Breast epithelium (tissue), 4 donors: ENCODE measurements around the gene ADGRL3. TPM values are rescaled to one million over a fixed set of nuclear protein-coding genes. Genes with fewer than 3 reads are reported as not detected.

Source experiments
- DNase-seq, 2 donors: peaks; one replicate each; pipeline ENCODE4 v3.0.0-alpha.2; 2019; ENCODE audit warnings: low spot score in 2 of 2
- H3K27ac ChIP-seq, 2 donors: fragments of 200-600 bp; sonication (generic) in 1 of 2; one replicate each; pipeline ENCODE4 v1.5.1; 2016 to 2019; ENCODE audit warnings: mild to moderate bottlenecking in 1 of 2
- H3K27me3 ChIP-seq, 2 donors: fragments of 200-600 bp; sonication (generic) in 1 of 2; one replicate each; pipeline versions ENCODE4 v1.5.1 to v1.6.0; 2017 to 2019; ENCODE audit warnings: control low read depth in 1 of 2, mild to moderate bottlenecking in 1 of 2
- H3K36me3 ChIP-seq: fragments of 200-600 bp; one replicate; pipeline ENCODE4 v1.5.1; 2019
- H3K4me1 ChIP-seq, 2 donors: fragments of 200-600 bp; sonication (generic); one replicate each; pipeline ENCODE4 v1.5.1; 2016 to 2019; ENCODE audit warnings: control low read depth in 1 of 2
- H3K4me3 ChIP-seq, 3 donors: fragments of 200-600 bp; sonication (generic); 1 replicate in 2 of 3; 2 replicates in 1 of 3; pipeline ENCODE4 v1.5.1; 2016 to 2019; ENCODE audit warnings: mild to moderate bottlenecking in 3 of 3, moderate library complexity in 2 of 3
- H3K9me3 ChIP-seq, 2 donors: fragments of 200-600 bp; sonication (generic) in 1 of 2; one replicate each; pipeline ENCODE4 v1.5.1; 2016 to 2019; ENCODE audit warnings: control low read depth in 1 of 2
- CTCF ChIP-seq, 3 donors: fragments of 450-650 bp; IDR thresholded peaks; one replicate each; pipeline ENCODE4 v1.5.1; 2016 to 2017; ENCODE audit warnings: antibody characterized with exemption in 3 of 3, mild to moderate bottlenecking in 3 of 3, moderate library complexity in 3 of 3
- POLR2A ChIP-seq: fragments of 450-650 bp; IDR thresholded peaks from one replicate; pipeline ENCODE4 v1.6.1; 2016; ENCODE audit warnings: antibody characterized with exemption, mild to moderate bottlenecking, moderate library complexity
- POLR2AphosphoS5 ChIP-seq, 3 donors: sonication (generic); formaldehyde crosslinking; IDR thresholded peaks; one replicate each; pipeline ENCODE4 v1.6.1; 2017; ENCODE audit warnings: antibody characterized with exemption in 3 of 3
- intact Hi-C: fragments of 100-400 bp; cut with DNase I; formaldehyde crosslinking; loops from one replicate; pipeline ENCODE4 v1.15.1; 2023; ENCODE audit warnings: low total_unique reads
- total RNA-seq, 3 donors: library from RNA; depleted of rRNA; stranded (reverse); fragments of >200 nt; gene quantifications; one replicate each; pipeline ENCODE4 v1.1.0, GENCODE V29; 2016

ADGRL3 gene
- total RNA-seq, 3 donors from 2014 or later: 4.2 to 8.2 (median 6.6) TPM

GRCh38 chr4:61405307-61405706 is 205.2 kb downstream of the ADGRL3 start:
- no peak for TF ChIP-seq POLR2A
- TF ChIP-seq CTCF (IDR thresholded peaks at IDR 0.05): no peak
- TF ChIP-seq POLR2AphosphoS5 (IDR thresholded peaks at IDR 0.05): no peak
- DNase-seq: no peak
- intact Hi-C loops: no loop called here
- no peaks in the 10 kb centered on the region for H3K27me3 ChIP-seq
- H3K4me3 ChIP-seq: no peak overlapping the region
- H3K9me3 ChIP-seq: no peaks in the 10 kb centered on the region
- no peak overlapping the region for H3K27ac ChIP-seq
- H3K4me1 ChIP-seq: no peaks in the 10 kb centered on the region
- no peaks in the 10 kb centered on the region for H3K36me3 ChIP-seq

- TF ChIP-seq POLR2A (no peak), CTCF (IDR thresholded peaks at IDR 0.05) (no peak), POLR2AphosphoS5 (IDR thresholded peaks at IDR 0.05) (no peak)
- intact Hi-C loops: no loop called here
- H3K36me3 ChIP-seq: no peaks in the 10 kb centered on the region
- H3K27ac ChIP-seq: no peak overlapping the region
- no peak overlapping the region for H3K4me3 ChIP-seq
- DNase-seq: no peak
- H3K27me3 ChIP-seq: no peaks in the 10 kb centered on the region
- no peaks in the 10 kb centered on the region for H3K9me3 ChIP-seq
- no peaks in the 10 kb centered on the region for H3K4me1 ChIP-seq
These were observed 206.6 kb downstream of the ADGRL3 start for GRCh38 chr4:61406677-61407076.

- intact Hi-C loops: no loop called here
- Histone ChIP-seq H3K9me3 (no peaks in the 10 kb centered on the region), H3K27ac (no peak overlapping the region), H3K4me1 (no peaks in the 10 kb centered on the region), H3K36me3 (no peaks in the 10 kb centered on the region), H3K27me3 (no peaks in the 10 kb centered on the region), H3K4me3 (no peak overlapping the region)
- no peak for TF ChIP-seq CTCF (IDR thresholded peaks at IDR 0.05)
- TF ChIP-seq POLR2AphosphoS5 (IDR thresholded peaks at IDR 0.05): no peak
- TF ChIP-seq POLR2A: no peak
- no peak for DNase-seq
These were observed 207.8 kb downstream of the ADGRL3 start for GRCh38 chr4:61407642-61408618.

- intact Hi-C loops: no loop called here
- Histone ChIP-seq H3K9me3 (no peaks in the 10 kb centered on the region), H3K27ac (no peak overlapping the region), H3K27me3 (no peaks in the 10 kb centered on the region), H3K36me3 (no peaks in the 10 kb centered on the region), H3K4me3 (no peak overlapping the region), H3K4me1 (no peaks in the 10 kb centered on the region)
- DNase-seq: no peak
- TF ChIP-seq POLR2A (no peak), POLR2AphosphoS5 (IDR thresholded peaks at IDR 0.05) (no peak), CTCF (IDR thresholded peaks at IDR 0.05) (no peak)
These were observed 208.7 kb downstream of the ADGRL3 start for GRCh38 chr4:61408861-61409260.

- TF ChIP-seq CTCF (IDR thresholded peaks at IDR 0.05): no peak
- no peak for TF ChIP-seq POLR2AphosphoS5 (IDR thresholded peaks at IDR 0.05)
- TF ChIP-seq POLR2A: no peak
- no peaks in the 10 kb centered on the region for H3K4me1 ChIP-seq
- intact Hi-C loops: no loop called here
These were observed 211.1 kb downstream of the ADGRL3 start for GRCh38 chr4:61411241-61411640.

More at GRCh38 chr4:61411241-61411640, 211.1 kb downstream of the ADGRL3 start:
- Histone ChIP-seq H3K4me3 (no peak overlapping the region), H3K27ac (no peak overlapping the region), H3K9me3 (no peaks in the 10 kb centered on the region), H3K36me3 (no peaks in the 10 kb centered on the region), H3K27me3 (no peaks in the 10 kb centered on the region)
- DNase-seq: no peak
